Smooth muscle cell of trachea (primary cell): ENCODE measurements around the gene DMPK. TPM values are rescaled to one million over a fixed set of nuclear protein-coding genes. Genes with fewer than 3 reads are reported as not detected.

Experiments used
- total RNA-seq: library from RNA; depleted of rRNA; stranded (reverse); fragments of >200 nt; gene quantifications from 2 replicates; pipeline ENCODE4 v1.2.1, GENCODE V29; 2014

DMPK gene
- 27.3 and 94.1 TPM in 2 replicates for total RNA-seq

GRCh38 chr19:45782162-45782691 lies at the start of gene DMPK:
DMPK (minus strand) TSS chr19:45782490; CDS start chr19:45782352, 138 bp downstream.

DNA sequence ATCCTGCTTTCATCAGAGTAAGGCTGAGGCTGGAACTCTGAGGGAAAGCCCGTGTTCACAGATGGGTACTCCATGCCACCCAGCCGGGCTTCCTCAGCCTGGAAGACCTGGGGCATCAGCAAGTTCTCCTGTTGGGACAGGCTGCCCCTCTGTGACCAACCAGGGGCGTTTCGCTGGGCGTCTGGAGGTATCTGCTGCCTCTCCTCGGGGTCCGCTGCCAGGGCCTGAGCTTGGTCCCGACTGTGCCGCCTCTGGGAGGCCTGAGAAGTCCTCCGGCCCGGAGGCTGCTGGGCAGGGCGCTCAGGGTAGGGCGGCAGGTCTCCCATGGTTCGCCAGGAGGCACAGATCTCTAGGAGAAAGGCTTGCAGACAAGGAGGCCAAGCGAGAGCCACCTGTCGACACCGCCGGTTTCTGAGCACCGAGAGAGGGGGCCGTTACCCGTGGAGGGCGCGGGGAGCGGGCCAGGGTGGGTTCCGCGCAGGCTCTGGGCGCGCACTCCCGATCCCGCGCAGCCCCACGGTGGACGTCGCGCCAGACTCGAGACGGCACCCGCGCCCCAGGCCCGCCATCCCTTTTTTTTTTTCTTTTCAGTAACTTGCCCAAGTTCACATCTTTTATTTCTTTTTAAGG lies 32.7 kb upstream of the DMPK start, which contains the start of gene RSPH6A:
RSPH6A (minus strand) TSS at position 458 of the 630 bp plus-strand sequence; CDS start at position 326, 132 bp downstream.

GRCh38 chr19:45792470-45793177 lies 10.3 kb upstream of the DMPK start, which contains the start of gene DMWD:
DMWD (minus strand) TSS chr19:45792845; CDS start chr19:45792756, 89 bp downstream.

DNA sequence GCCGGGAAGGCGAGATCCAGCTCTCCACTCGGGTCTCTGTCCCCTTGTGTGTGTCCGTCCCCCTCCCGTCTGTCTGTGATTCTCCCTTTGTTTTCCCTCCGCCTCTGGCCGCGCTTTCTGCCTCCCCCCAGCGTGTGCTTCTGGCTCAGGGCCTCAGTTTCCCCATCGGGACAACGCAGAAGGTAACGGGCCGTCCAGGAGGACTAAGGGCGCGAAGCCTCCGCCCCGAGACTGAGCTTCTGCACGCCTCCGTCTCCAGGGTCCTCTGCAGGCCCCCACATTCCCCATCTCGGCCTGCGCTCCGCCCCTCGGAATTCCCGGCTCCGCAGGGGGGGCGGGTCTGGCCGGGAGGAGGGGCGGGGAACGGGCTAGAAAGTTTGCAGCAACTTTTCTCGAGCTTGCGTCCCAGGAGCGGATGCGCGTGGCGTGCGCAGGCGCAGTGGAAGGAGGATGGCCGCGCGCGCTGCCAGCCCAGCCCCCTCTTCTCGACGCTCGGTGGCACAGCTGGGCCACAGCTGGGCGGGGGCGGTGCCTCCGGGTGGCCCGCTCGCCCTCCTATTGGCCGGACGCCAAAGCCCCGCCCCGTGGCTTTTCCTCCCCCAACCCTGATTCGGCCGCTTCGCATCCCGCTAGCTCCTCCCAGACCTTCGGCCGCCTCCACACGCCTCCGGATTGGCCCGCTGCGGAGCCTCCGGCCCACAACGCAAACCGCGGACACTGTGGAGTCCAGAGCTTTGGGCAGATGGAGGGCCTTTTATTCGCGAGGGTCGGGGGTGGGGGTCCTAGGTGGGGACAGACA lies 13.1 kb downstream of the DMPK start, which contains the start of gene SIX5:
SIX5 (minus strand) TSS at position 269 of the 799 bp plus-strand sequence. CDS start 408 bp downstream, outside the sequence.

GRCh38 chr19:45733160-45733810 lies 49.0 kb downstream of the DMPK start, which contains the start of gene MEIOSIN:
MEIOSIN (plus strand) TSS chr19:45733439; CDS start chr19:45735377, 1,938 bp downstream.

GRCh38 chr19:45730368-45731288 lies 51.7 kb downstream of the DMPK start, which contains the start of gene FBXO46:
FBXO46 (minus strand) TSS chr19:45730896; CDS start chr19:45713495, 17,401 bp downstream.

Other genes with a start within 250 kb of the DMPK start
- 5.5 and 6.5 TPM in 2 replicates for gene OPA3, start 197.7 kb downstream of the DMPK start, total RNA-seq
- gene GPR4, start 180.3 kb downstream of the DMPK start, total RNA-seq = 0.17 and 0.73 TPM in 2 replicates
- 38.3 and 63.5 TPM in 2 replicates for gene EML2, start 143.1 kb downstream of the DMPK start, total RNA-seq
- gene GIPR, start 114.3 kb downstream of the DMPK start, total RNA-seq = 0.29 TPM in 1 of 2 replicates, not detected in the other
- 228 and 382 TPM in 2 replicates for gene SNRPD2, start 90.5 kb downstream of the DMPK start, total RNA-seq
- gene QPCTL, start 89.8 kb downstream of the DMPK start, total RNA-seq = 9.6 and 11.1 TPM in 2 replicates
- 5.2 and 9.1 TPM in 2 replicates for gene FBXO46, start 51.6 kb downstream of the DMPK start, total RNA-seq
- not detected in 2 replicates for gene MEIOSIN, start 49.1 kb downstream of the DMPK start, total RNA-seq
- 11.2 and 18.9 TPM in 2 replicates for gene SIX5, start 13.2 kb downstream of the DMPK start, total RNA-seq
- gene DMWD, start 10.4 kb upstream of the DMPK start, total RNA-seq = 38.8 and 43.2 TPM in 2 replicates
- gene RSPH6A, start 32.8 kb upstream of the DMPK start, total RNA-seq = 0.15 and 0.17 TPM in 2 replicates
- 36.5 and 42.3 TPM in 2 replicates for gene SYMPK, start 80.7 kb upstream of the DMPK start, total RNA-seq
- not detected in 2 replicates for gene FOXA3, start 81.8 kb upstream of the DMPK start, total RNA-seq
- gene IRF2BP1, start 103.7 kb upstream of the DMPK start, total RNA-seq = 27.5 and 43.8 TPM in 2 replicates
- gene MYPOP, start 120.1 kb upstream of the DMPK start, total RNA-seq = 2.5 and 2.8 TPM in 2 replicates
- not detected in 2 replicates for gene NANOS2, start 132.3 kb upstream of the DMPK start, total RNA-seq
- gene NOVA2, start 191.4 kb upstream of the DMPK start, total RNA-seq = not detected in 2 replicates
- 6.1 and 8.6 TPM in 2 replicates for gene CCDC61, start 213.0 kb upstream of the DMPK start, total RNA-seq
- gene PGLYRP1, start 240.6 kb upstream of the DMPK start, total RNA-seq = not detected in 2 replicates